ENCODE results near the gene ADRA2A.

Gene ADRA2A

GRCh38 chr10:111076682-111077478 is at the start of gene ADRA2A:
Gene ADRA2A, plus strand, starts transcription at chr10:111077029. Its CDS starts 968 bp downstream, at chr10:111077997.
- no peak for DNase-seq (ENCODE audit: low read depth in 1 of 2, low spot score in 1 of 2)

GRCh38 chr10:111030042-111030750 is 46.6 kb upstream of the ADRA2A start:
- DNase-seq (ENCODE audit: low read depth in 1 of 2, low spot score in 1 of 2): no peak

DNA sequence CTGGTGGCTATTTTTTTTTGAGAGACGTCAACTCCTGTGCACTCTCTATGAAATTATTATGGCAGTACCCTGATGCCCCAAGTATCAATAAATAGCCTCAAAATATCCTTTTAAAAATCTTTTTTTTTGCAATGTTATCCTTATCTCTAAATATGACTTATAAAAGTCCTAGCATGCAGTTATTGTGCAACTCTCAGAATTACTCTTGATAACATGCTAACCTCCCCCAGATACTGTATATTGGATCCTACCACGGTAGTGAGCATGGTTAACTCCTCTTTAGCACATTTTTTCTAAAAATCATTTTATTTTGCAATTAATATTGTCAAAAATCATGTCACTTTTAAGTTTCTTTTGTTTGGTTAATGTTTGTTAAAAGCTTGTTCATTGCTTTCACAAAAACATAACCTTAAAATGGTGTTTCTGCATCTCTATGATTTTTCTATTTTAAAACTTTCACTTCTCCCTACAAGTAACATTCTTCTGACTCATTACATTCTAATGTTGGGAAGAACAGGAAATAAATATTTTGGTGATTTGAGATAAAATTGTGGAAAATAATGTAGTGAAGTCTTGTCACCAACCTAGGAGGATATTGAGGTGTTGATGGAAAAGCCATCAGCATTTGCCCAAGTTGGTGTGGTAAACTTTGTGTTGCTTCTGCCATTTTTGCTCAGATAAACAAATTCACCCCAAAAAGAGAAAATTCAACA is 42.1 kb upstream of the ADRA2A start:
- no peak for DNase-seq (ENCODE audit: low read depth in 1 of 2, low spot score in 1 of 2)

DNA sequence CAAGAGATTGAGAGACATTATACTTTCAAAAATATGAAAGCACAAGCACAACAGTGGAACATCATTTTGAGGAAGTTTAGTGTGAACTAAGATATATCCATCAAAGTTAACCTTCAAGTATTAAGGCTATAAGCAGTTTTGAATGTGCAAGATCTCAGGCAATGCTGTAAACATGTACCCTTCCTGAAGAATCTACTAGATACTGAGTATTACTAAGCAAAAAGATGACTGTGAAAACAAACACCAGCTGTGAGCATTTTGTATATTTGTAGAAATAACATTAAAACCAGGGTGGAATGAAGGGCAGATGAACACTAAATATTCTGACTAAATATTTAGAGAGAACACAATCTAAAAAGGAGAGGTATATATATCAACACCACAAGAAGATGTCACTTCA is 41.3 kb upstream of the ADRA2A start:
- no peak for DNase-seq (ENCODE audit: low read depth in 1 of 2, low spot score in 1 of 2)

DNA sequence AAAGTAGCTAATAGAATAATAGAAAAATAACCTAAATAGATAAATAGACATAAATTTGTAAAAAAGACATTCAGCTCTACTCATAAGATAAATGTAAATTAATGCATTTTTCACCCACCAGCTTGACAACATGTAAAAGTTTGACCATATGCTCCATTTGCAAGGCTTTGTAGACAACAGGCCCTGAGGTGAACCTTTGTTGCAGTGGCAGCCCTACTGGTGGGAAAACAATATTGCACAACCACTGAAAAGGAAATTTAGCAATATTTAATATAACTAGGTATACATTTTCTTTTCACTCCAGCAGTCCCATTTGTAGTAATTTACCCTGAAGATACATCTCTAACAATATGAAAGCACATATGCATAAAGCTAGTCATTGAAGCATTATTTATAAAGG is 39.0 kb upstream of the ADRA2A start:
- DNase-seq (ENCODE audit: low read depth in 1 of 2, low spot score in 1 of 2): no peak

DNA sequence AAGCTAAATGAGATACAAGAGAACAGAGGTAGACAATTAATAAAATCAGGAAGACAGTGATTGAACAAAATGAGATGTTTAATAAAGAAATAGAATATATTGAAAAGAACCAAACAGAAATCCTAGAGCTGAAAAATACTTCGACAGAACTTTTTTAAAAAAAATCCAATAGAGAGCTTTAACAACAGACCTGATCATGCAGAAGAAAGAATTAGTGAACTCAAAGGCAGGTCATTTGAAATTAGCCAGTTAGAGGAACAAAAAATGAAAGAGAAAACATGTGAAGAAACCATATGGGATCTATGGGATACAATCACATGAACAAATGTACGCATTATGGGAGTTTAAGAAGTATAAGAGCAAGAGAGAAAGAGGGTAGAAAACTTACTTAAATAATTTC is 37.3 kb upstream of the ADRA2A start:
- DNase-seq (ENCODE audit: low read depth in 1 of 2, low spot score in 1 of 2): no peak

GRCh38 chr10:111057006-111057405 is 19.8 kb upstream of the ADRA2A start:
- no peak for DNase-seq (ENCODE audit: low read depth in 1 of 2, low spot score in 1 of 2)

- DNase-seq (ENCODE audit: low read depth in 1 of 2, low spot score in 1 of 2): no peak
These were observed 13.4 kb upstream of the ADRA2A start for GRCh38 chr10:111063471-111063870.

- no peak for DNase-seq (ENCODE audit: low read depth in 1 of 2, low spot score in 1 of 2)
These were observed 4.6 kb upstream of the ADRA2A start for GRCh38 chr10:111072232-111072631.

GRCh38 chr10:111075577-111076185 is 1.1 kb upstream of the ADRA2A start:
- no peak for DNase-seq (ENCODE audit: low read depth in 1 of 2, low spot score in 1 of 2)

GRCh38 chr10:111076191-111076681 is 593 bp upstream of the ADRA2A start:
- DNase-seq (ENCODE audit: low read depth in 1 of 2, low spot score in 1 of 2): peak in 1 of 2 donors; percentile 48

DNA sequence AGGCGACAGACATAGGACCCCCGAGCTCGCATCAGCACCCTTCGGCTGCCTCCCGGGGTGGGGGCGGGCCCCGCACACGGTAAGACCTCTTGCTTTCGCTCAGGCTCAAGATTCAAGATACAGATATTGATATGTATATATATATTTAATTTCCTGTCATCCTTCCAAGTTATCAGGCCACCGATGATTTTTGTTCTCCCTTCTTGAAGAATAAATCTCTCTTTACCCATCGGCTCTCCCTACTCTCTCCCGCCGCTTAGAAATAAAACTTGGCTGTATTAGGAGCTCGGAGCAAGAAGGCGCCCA is 603 bp downstream of the ADRA2A start:
- no peak for DNase-seq (ENCODE audit: low read depth in 1 of 2, low spot score in 1 of 2)

DNA sequence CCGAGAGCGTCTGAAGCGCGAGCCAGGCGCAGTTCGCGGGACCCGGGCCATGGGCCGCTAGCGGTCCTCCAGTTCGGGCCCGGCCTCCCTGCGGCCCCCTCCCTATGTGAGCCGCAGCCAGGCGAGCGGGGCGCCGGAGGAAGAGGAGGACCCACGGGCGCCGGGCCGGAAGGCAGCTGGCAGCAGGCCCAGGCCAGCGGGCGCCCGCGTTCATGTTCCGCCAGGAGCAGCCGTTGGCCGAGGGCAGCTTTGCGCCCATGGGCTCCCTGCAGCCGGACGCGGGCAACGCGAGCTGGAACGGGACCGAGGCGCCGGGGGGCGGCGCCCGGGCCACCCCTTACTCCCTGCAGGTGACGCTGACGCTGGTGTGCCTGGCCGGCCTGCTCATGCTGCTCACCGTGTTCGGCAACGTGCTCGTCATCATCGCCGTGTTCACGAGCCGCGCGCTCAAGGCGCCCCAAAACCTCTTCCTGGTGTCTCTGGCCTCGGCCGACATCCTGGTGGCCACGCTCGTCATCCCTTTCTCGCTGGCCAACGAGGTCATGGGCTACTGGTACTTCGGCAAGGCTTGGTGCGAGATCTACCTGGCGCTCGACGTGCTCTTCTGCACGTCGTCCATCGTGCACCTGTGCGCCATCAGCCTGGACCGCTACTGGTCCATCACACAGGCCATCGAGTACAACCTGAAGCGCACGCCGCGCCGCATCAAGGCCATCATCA is 1.1 kb downstream of the ADRA2A start:
- DNase-seq (ENCODE audit: low read depth in 1 of 2, low spot score in 1 of 2): no peak

DNA sequence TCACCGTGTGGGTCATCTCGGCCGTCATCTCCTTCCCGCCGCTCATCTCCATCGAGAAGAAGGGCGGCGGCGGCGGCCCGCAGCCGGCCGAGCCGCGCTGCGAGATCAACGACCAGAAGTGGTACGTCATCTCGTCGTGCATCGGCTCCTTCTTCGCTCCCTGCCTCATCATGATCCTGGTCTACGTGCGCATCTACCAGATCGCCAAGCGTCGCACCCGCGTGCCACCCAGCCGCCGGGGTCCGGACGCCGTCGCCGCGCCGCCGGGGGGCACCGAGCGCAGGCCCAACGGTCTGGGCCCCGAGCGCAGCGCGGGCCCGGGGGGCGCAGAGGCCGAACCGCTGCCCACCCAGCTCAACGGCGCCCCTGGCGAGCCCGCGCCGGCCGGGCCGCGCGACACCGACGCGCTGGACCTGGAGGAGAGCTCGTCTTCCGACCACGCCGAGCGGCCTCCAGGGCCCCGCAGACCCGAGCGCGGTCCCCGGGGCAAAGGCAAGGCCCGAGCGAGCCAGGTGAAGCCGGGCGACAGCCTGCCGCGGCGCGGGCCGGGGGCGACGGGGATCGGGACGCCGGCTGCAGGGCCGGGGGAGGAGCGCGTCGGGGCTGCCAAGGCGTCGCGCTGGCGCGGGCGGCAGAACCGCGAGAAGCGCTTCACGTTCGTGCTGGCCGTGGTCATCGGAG is 1.8 kb downstream of the ADRA2A start:
- DNase-seq (ENCODE audit: low read depth in 1 of 2, low spot score in 1 of 2): no peak

GRCh38 chr10:111079241-111079760 is 2.5 kb downstream of the ADRA2A start:
- DNase-seq (ENCODE audit: low read depth in 1 of 2, low spot score in 1 of 2): no peak

GRCh38 chr10:111079781-111080180 is 3.0 kb downstream of the ADRA2A start:
- DNase-seq (ENCODE audit: low read depth in 1 of 2, low spot score in 1 of 2): no peak

DNA sequence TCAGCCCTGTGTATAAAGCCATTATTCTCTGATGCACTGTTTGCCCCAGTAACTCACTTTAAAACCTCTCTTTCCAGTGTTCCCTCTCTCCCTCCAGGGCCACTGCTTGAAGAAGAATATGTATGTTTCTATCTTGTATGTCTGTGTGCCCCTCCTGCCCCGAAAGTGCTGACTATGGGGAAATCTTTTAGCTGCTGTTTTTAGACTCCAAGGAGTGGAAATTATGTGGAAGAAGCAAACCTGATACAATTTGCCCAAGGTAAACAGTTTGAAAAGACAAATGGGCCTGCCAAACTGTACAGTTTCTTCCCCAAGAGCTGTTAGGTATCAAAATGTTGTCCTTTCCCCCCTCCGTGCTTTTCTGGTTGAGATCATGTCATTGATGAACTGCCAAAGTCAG is 3.4 kb downstream of the ADRA2A start:
- no peak for DNase-seq (ENCODE audit: low read depth in 1 of 2, low spot score in 1 of 2)

- DNase-seq (ENCODE audit: low read depth in 1 of 2, low spot score in 1 of 2): no peak
These were observed 4.8 kb downstream of the ADRA2A start for GRCh38 chr10:111081595-111081994.

GRCh38 chr10:111082102-111082975 is 5.5 kb downstream of the ADRA2A start:
- no peak for DNase-seq (ENCODE audit: low read depth in 1 of 2, low spot score in 1 of 2)

All from stimulated activated CD4-positive, alpha-beta T cell treated with anti-CD3 and anti-CD28 coated beads, Interleukin-15, amount 100 ng/mL, for 1 hour (primary cell).